ENCODE results near the gene WWOX.

WWOX gene

DNA sequence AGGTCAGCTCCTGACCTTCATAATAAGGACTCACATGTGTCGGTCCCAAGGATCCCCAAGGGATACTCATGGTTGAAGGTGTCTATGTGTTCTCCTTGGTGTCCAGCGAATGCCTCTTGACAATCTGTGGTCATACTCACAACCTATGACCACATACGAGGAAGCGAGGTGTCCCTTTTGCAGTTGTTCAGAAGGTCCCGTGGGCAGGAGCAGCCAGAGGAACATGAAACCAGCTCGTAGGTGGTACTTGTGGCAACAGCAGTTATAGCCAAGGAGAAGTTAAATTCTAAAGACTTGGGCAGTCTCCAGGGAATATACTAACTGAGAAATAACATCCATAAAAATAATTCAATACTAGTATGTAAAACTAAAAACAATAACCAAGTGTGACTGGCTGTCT is 685.3 kb downstream of the WWOX start:
- DNase-seq (ENCODE audit: low read depth) = no peak
- no peak overlapping the region for H3K4me3 ChIP-seq (ENCODE audit: low read depth, low read length)
- TF ChIP-seq CTCF (IDR thresholded peaks at IDR 0.05; ENCODE audit: insufficient read depth, low read depth, low read length, missing control alignments) = no peak

DNA sequence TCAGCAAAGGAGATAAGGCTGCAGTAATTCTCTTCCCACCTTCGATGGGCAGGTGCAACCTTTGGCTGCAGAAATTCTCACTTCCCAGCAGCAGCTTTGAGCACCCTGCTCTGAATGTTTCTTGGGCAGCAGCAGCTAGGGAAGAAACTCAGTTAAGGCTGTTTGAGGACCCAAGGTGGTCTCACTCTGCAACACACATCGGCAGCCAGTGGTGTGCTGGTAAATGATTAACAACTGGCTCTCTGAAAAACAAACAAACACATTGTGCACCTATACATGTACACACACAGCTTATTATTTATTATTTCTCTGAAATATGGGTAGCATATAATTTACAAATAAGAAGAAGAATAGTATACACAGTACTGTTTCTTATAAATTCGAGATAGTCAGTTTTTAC is 685.8 kb downstream of the WWOX start:
- TF ChIP-seq CTCF (IDR thresholded peaks at IDR 0.05; ENCODE audit: insufficient read depth, low read depth, low read length, missing control alignments) = no peak
- no peak for DNase-seq (ENCODE audit: low read depth)
- no peak overlapping the region for H3K4me3 ChIP-seq (ENCODE audit: low read depth, low read length)

DNA sequence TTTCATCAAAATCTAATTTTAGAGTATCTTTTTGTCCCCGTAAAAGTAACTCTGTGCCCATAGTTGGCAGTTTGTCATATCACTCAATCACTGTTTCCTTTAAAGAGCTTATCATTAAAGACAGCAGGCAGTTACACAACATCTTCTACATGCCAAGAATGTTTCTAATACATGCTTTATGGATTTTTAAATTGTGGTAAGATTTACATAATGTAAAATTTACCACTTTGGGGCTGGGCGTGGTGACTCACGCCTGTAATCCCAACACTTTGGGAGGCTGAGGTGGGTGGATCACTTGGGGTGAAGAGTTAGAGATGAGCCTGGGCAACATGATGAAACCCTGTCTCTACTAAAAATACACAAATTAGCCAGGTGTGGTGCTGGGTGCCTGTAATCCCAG is 687.2 kb downstream of the WWOX start:
- TF ChIP-seq CTCF (IDR thresholded peaks at IDR 0.05; ENCODE audit: insufficient read depth, low read depth, low read length, missing control alignments) = no peak
- DNase-seq (ENCODE audit: low read depth) = no peak
- H3K4me3 ChIP-seq (ENCODE audit: low read depth, low read length) = no peak overlapping the region

DNA sequence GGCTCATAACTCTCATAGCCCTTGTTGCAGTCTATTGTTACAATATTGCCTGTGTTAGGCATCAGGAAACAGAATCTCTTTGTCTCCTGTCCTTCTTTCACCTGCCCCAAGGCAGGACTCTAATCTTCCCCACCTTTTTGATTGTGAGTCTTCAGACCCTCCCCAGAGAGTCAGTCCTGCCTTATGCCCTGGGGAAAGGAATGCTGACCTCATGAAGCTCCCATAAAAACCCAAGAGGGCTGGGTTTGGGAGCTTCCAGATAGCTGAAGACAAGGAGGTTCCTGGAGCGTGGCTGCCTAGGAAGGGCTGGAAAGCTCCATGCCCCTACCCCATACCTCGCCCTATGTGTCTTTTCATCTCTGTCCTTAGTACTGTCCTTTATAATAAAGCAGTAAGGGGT is 688.8 kb downstream of the WWOX start:
- no peak for TF ChIP-seq CTCF (IDR thresholded peaks at IDR 0.05; ENCODE audit: insufficient read depth, low read depth, low read length, missing control alignments)
- no peak overlapping the region for H3K4me3 ChIP-seq (ENCODE audit: low read depth, low read length)
- no peak for DNase-seq (ENCODE audit: low read depth)

DNA sequence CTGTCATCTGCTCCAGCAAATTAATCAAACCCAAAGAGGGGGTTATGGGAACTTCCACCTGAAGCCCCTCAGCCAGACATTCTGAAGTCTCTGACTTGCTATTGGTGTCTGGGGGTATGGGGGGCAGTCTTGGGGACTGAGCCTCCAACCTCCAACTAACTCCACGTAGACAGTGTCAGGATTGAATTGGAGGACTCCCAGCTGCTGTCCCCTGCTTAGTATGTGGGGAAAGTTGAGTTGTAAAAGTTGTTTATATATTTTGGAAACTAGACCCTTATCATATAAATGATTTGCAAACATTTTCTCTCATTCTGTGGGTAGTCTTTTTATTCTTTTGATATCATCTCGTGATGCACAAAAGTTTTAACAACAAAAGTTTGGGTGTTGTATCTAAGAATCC is 689.2 kb downstream of the WWOX start:
- TF ChIP-seq CTCF (IDR thresholded peaks at IDR 0.05; ENCODE audit: insufficient read depth, low read depth, low read length, missing control alignments) = no peak
- no peak for DNase-seq (ENCODE audit: low read depth)
- no peak overlapping the region for H3K4me3 ChIP-seq (ENCODE audit: low read depth, low read length)

DNA sequence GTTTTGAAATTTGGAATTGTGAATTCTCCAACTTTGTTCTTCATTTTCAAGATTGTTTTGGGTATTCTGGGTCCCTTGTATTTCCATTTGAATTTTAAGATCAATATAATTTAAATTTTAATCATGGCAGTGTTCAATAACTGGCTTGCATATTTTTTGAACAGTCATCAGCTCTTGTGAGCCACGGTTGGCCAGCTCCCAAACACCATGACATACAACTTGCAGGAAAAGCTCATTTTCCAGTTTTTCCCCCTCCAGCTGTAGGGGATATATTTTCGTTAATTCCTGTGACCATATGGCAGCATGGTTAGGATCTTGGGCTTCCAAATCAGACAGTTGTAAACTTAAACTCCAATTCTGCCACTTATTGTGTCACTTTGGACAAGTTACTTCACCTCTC is 690.1 kb downstream of the WWOX start:
- no peak overlapping the region for H3K4me3 ChIP-seq (ENCODE audit: low read depth, low read length)
- DNase-seq (ENCODE audit: low read depth) = no peak
- TF ChIP-seq CTCF (IDR thresholded peaks at IDR 0.05; ENCODE audit: insufficient read depth, low read depth, low read length, missing control alignments) = no peak

DNA sequence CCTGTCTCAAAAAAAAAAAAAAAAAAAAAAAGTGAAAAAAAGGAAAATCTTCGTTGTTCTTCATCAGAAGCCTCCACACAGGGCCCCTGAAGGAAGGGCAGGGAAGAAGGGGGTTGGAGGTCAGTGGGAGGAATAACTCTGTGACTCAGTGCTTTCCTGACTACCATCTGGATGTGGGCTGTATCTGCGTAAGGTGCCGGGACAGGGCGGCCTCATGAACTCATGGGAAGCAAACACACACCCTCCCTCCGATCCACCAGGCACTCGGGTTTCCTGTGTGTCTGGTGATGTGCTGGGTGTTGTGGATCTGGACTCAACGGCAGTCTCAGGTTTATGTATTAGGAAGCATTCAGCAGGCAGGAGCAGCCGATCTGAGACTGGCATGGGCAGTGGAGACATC is 691.6 kb downstream of the WWOX start:
- no peak for DNase-seq (ENCODE audit: low read depth)
- no peak overlapping the region for H3K4me3 ChIP-seq (ENCODE audit: low read depth, low read length)
- TF ChIP-seq CTCF (IDR thresholded peaks at IDR 0.05; ENCODE audit: insufficient read depth, low read depth, low read length, missing control alignments) = no peak
